Measurements from ENCODE around the gene BMP6. TPM values are rescaled to one million over a fixed set of nuclear protein-coding genes. Genes with fewer than 3 reads are reported as not detected.

Gene BMP6
- total and polyA plus RNA-seq, 2 donors, result 0.19 to 0.82 TPM

DNA sequence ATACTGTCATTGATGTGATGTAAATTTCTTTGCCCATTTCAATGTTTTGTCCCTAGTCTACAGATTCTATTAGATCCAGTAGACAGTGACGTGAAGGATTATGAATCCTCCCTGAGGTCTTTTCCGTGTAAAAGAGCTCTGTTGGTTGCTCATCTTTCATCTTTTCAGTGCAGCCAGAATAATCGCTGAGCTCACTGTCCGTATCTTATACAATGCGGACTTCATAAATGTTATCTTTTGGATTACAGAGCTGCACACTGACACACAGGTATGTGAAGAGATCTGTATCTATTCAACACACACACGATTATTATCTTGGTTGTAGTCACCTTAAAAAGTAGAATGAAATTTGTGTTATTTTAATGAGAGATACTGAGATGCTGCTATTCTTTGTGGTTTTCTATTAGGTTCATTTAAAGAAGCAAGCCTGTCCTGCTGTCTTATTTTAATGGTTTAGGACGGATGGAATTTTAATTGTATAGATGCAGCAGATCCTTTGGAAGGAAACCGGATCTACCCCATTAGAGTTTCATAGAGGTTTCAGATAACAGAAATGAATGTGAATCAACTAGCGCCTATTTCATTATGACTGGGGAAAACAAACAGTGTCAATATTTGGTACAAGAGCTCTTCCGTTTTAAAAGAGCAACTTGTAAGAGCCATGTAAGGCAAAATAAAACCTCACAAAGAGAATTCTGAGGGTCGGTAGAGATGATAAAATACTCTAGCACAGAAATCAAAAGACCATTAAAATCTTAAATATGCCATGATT, 79.4 kb downstream of the BMP6 start:
- Histone ChIP-seq H3K9me3 (ENCODE audit: control insufficient read depth in 2 of 2, insufficient read depth in 1 of 2, low read length in 1 of 2) (no peaks in the 10 kb centered on the region), H3K4me1 (ENCODE audit: control insufficient read depth in 2 of 2, insufficient read depth in 2 of 2, low read length in 2 of 2) (no peaks in the 10 kb centered on the region), H3K4me3 (ENCODE audit: low read length in 2 of 2) (no peak overlapping the region), H3K27me3 (ENCODE audit: control insufficient read depth in 2 of 2, insufficient read depth in 1 of 2, low read length in 1 of 2) (no peaks in the 10 kb centered on the region), H3K36me3 (ENCODE audit: control insufficient read depth in 2 of 2, insufficient read depth in 2 of 2, low read length in 1 of 2) (no peaks in the 10 kb centered on the region), H3K27ac (ENCODE audit: low read depth in 1 of 2, low read length in 1 of 2) (no peak overlapping the region)
- 93% methylated on average over 11 of the region's 11 CpGs for WGBS
- no peak for DNase-seq (ENCODE audit: low read depth in 6 of 9, low spot score in 9 of 9)

DNA sequence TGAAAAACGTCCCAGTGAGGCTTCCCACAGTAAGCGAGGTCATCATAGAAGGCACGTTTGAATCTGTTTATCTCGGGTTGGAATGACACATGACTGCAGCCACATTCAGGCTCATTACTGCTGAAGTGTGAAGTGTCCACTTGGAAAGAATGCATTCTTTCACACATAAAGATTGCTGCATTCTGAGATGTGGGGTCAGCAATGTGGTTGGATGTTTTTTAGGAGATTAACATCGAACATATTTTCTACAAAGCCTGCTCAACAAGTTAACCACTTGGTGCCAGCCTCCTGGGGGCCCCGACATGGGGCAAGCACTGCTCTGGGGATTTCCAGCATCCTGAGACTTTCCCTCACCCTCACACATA, 79.9 kb downstream of the BMP6 start:
- no peak for DNase-seq (ENCODE audit: low read depth in 6 of 9, low spot score in 9 of 9)
- Histone ChIP-seq H3K27ac (ENCODE audit: low read depth in 1 of 2, low read length in 1 of 2) (no peak overlapping the region), H3K27me3 (ENCODE audit: control insufficient read depth in 2 of 2, insufficient read depth in 1 of 2, low read length in 1 of 2) (no peaks in the 10 kb centered on the region), H3K4me1 (ENCODE audit: control insufficient read depth in 2 of 2, insufficient read depth in 2 of 2, low read length in 2 of 2) (no peaks in the 10 kb centered on the region), H3K9me3 (ENCODE audit: control insufficient read depth in 2 of 2, insufficient read depth in 1 of 2, low read length in 1 of 2) (no peaks in the 10 kb centered on the region), H3K4me3 (ENCODE audit: low read length in 2 of 2) (no peak overlapping the region), H3K36me3 (ENCODE audit: control insufficient read depth in 2 of 2, insufficient read depth in 2 of 2, low read length in 1 of 2) (no peaks in the 10 kb centered on the region)
- WGBS, result 66% methylated on average over 6 of the region's 6 CpGs

DNA sequence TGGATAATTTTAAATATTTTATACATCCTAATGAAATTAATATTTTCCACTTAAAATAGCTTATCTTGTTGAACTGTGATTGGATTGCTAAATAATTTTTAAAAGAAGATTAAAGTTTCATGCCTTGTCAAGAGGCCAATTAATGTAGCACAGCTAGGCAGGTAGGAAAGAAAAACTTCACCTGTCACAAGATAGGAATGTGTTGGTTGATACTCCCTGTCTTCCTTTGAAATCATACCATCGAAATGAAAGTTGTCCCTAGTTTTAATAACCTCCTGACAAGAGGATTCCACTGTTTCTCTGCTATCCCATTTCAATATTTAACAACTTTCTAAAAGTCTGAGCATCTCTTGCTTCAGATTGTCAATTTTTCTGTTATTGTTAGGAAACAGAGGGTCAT, 80.8 kb downstream of the BMP6 start:
- no peaks in the 10 kb centered on the region for H3K9me3 ChIP-seq (ENCODE audit: control insufficient read depth in 2 of 2, insufficient read depth in 1 of 2, low read length in 1 of 2)
- H3K27ac ChIP-seq (ENCODE audit: low read depth in 1 of 2, low read length in 1 of 2), result no peak overlapping the region
- no peak for DNase-seq (ENCODE audit: low read depth in 6 of 9, low spot score in 9 of 9)
- H3K27me3 ChIP-seq (ENCODE audit: control insufficient read depth in 2 of 2, insufficient read depth in 1 of 2, low read length in 1 of 2), result no peaks in the 10 kb centered on the region
- H3K36me3 ChIP-seq (ENCODE audit: control insufficient read depth in 2 of 2, insufficient read depth in 2 of 2, low read length in 1 of 2), result no peaks in the 10 kb centered on the region
- WGBS, result 96% methylated on average over 1 of the region's 1 CpG
- no peaks in the 10 kb centered on the region for H3K4me1 ChIP-seq (ENCODE audit: control insufficient read depth in 2 of 2, insufficient read depth in 2 of 2, low read length in 2 of 2)
- H3K4me3 ChIP-seq (ENCODE audit: low read length in 2 of 2), result no peak overlapping the region

DNA sequence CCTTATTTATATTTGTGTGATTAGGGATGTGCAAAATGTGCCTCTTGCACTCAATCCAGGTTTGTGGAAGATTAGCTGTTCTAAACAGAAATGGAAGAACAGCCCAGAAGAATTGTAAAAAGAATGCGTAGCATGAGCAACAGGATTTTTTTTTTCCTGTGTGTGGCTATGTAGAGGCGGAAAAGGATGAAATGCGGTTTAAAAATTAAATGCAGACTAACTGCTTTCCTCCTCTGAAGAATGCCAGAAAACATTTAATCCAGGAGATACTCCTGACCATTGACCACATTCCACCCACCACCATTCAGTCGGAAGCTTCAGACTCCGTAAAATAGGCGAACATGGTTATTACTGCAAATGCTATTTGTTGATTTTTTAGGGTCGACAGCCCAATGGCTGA, 83.4 kb downstream of the BMP6 start:
- no peak for DNase-seq (ENCODE audit: low read depth in 6 of 9, low spot score in 9 of 9)
- no peak overlapping the region for H3K27ac ChIP-seq (ENCODE audit: low read depth in 1 of 2, low read length in 1 of 2)
- no peaks in the 10 kb centered on the region for H3K4me1 ChIP-seq (ENCODE audit: control insufficient read depth in 2 of 2, insufficient read depth in 2 of 2, low read length in 2 of 2)
- no peaks in the 10 kb centered on the region for H3K36me3 ChIP-seq (ENCODE audit: control insufficient read depth in 2 of 2, insufficient read depth in 2 of 2, low read length in 1 of 2)
- H3K27me3 ChIP-seq (ENCODE audit: control insufficient read depth in 2 of 2, insufficient read depth in 1 of 2, low read length in 1 of 2), result no peaks in the 10 kb centered on the region
- no peaks in the 10 kb centered on the region for H3K9me3 ChIP-seq (ENCODE audit: control insufficient read depth in 2 of 2, insufficient read depth in 1 of 2, low read length in 1 of 2)
- H3K4me3 ChIP-seq (ENCODE audit: low read length in 2 of 2), result no peak overlapping the region
- 96% methylated on average over 7 of the region's 7 CpGs for WGBS

DNA sequence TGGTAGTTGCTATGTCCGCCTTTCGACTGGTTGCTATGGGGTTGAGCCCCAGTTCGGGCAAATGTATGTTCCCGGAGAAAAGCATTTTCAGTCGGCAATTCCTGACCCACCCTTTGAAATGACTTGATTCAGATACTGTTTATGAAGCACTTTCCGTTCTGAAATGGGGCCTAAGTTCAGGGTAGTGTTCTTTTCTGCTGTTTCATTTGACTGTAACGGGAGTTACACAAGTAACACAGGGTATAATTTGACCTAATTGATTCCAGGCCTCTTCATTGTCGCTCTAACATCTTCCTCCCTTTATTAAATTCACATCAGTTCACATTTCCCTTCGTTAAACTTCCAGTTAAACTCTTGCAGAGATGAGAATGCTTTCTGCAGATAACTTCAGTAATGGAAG, 85.5 kb downstream of the BMP6 start:
- Histone ChIP-seq H3K4me1 (ENCODE audit: control insufficient read depth in 2 of 2, insufficient read depth in 2 of 2, low read length in 2 of 2) (no peaks in the 10 kb centered on the region), H3K9me3 (ENCODE audit: control insufficient read depth in 2 of 2, insufficient read depth in 1 of 2, low read length in 1 of 2) (no peaks in the 10 kb centered on the region), H3K27ac (ENCODE audit: low read depth in 1 of 2, low read length in 1 of 2) (no peak overlapping the region), H3K4me3 (ENCODE audit: low read length in 2 of 2) (no peak overlapping the region), H3K36me3 (ENCODE audit: control insufficient read depth in 2 of 2, insufficient read depth in 2 of 2, low read length in 1 of 2) (no peaks in the 10 kb centered on the region), H3K27me3 (ENCODE audit: control insufficient read depth in 2 of 2, insufficient read depth in 1 of 2, low read length in 1 of 2) (no peaks in the 10 kb centered on the region)
- no peak for DNase-seq (ENCODE audit: low read depth in 6 of 9, low spot score in 9 of 9)
- WGBS, result 85% methylated on average over 9 of the region's 9 CpGs

DNA sequence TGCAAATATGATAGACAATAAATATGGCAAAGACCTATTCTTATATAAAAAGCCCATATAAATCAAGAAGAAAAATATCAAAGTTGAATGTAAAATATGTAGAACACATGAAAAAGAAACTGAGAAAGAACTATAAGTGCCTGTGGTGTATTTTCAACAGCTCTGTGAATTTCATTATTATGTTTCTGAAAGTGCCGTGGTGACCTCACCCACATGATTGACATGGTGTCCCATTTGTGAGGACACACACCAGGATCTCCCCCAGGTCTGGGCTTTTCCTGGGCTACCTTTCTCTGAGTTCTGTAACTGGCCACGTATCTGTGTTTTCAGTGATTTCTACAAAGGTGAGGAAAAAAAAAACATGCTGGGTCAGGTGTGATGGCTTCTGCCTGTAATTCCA, 86.7 kb downstream of the BMP6 start:
- H3K4me1 ChIP-seq (ENCODE audit: control insufficient read depth in 2 of 2, insufficient read depth in 2 of 2, low read length in 2 of 2), result no peaks in the 10 kb centered on the region
- no peak overlapping the region for H3K4me3 ChIP-seq (ENCODE audit: low read length in 2 of 2)
- no peaks in the 10 kb centered on the region for H3K9me3 ChIP-seq (ENCODE audit: control insufficient read depth in 2 of 2, insufficient read depth in 1 of 2, low read length in 1 of 2)
- H3K27me3 ChIP-seq (ENCODE audit: control insufficient read depth in 2 of 2, insufficient read depth in 1 of 2, low read length in 1 of 2), result no peaks in the 10 kb centered on the region
- H3K27ac ChIP-seq (ENCODE audit: low read depth in 1 of 2, low read length in 1 of 2), result no peak overlapping the region
- no peaks in the 10 kb centered on the region for H3K36me3 ChIP-seq (ENCODE audit: control insufficient read depth in 2 of 2, insufficient read depth in 2 of 2, low read length in 1 of 2)
- 72% methylated on average over 2 of the region's 2 CpGs for WGBS
- no peak for DNase-seq (ENCODE audit: low read depth in 6 of 9, low spot score in 9 of 9)

DNA sequence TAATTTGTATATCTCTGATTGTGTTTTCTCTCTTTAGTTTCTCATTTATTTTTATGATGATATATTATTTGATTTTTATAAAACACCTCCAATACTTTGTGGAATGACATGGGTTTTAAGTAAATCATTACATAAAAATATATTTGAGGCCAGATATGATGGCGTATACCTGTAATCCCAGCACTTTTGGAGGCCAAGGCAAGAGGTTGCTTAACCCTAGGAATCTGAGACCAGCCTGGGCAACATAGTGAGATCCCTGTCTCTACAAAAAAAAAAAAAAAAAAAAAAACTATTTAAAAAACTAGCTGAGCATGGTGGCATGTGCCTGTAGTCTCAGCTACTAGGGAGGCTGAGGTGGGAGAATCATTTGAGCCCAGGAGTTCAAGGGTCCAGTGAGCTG, 87.3 kb downstream of the BMP6 start:
- no peak overlapping the region for H3K27ac ChIP-seq (ENCODE audit: low read depth in 1 of 2, low read length in 1 of 2)
- H3K27me3 ChIP-seq (ENCODE audit: control insufficient read depth in 2 of 2, insufficient read depth in 1 of 2, low read length in 1 of 2), result no peaks in the 10 kb centered on the region
- H3K4me3 ChIP-seq (ENCODE audit: low read length in 2 of 2), result no peak overlapping the region
- WGBS, result 95% methylated on average over 1 of the region's 1 CpG
- no peaks in the 10 kb centered on the region for H3K4me1 ChIP-seq (ENCODE audit: control insufficient read depth in 2 of 2, insufficient read depth in 2 of 2, low read length in 2 of 2)
- H3K9me3 ChIP-seq (ENCODE audit: control insufficient read depth in 2 of 2, insufficient read depth in 1 of 2, low read length in 1 of 2), result no peaks in the 10 kb centered on the region
- DNase-seq (ENCODE audit: low read depth in 6 of 9, low spot score in 9 of 9), result no peak
- no peaks in the 10 kb centered on the region for H3K36me3 ChIP-seq (ENCODE audit: control insufficient read depth in 2 of 2, insufficient read depth in 2 of 2, low read length in 1 of 2)

DNA sequence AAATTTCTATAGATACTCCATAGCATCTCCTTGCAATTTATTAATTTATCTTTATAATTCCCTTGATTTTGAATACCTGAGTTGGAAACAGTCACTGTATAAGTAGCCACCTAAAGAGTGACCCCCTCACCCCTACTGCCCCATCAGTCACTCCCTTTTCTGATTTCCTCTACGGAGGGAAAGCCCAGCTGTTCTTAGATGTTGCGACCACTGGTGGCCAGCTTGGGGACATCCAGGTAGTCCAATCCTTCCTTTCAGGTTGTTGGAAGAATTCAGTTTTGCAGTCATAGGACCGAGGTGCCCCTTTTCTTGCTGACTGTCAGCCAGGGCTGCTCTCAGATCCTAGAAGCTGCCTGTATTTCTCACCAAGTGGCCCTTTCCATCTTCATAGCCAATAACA, 87.8 kb downstream of the BMP6 start:
- DNase-seq (ENCODE audit: low read depth in 6 of 9, low spot score in 9 of 9), result no peak
- 96% methylated on average over 3 of the region's 3 CpGs for WGBS
- H3K36me3 ChIP-seq (ENCODE audit: control insufficient read depth in 2 of 2, insufficient read depth in 2 of 2, low read length in 1 of 2), result no peaks in the 10 kb centered on the region

DNA sequence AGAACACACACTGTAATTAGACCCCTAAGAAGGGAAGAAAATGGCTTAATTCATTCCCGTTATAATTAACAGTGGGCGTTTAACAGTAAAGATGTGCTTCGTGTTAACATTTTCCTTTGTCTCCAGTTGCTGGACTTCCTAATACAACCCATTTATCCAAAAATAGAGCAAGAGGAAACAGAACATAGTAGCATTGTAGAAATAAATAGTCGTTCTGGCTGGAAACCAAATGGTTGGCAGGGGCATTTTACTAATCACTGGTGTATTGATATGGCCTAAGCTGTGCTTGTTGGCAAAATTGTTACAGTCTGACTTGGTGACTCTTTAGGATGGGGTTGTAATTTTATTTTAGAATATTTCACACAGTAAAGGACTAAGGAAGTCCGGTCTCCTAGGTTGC, 89.8 kb downstream of the BMP6 start:
- H3K4me1 ChIP-seq (ENCODE audit: control insufficient read depth in 2 of 2, insufficient read depth in 2 of 2, low read length in 2 of 2), result no peaks in the 10 kb centered on the region
- H3K27ac ChIP-seq (ENCODE audit: low read depth in 1 of 2, low read length in 1 of 2), result no peak overlapping the region
- no peak for DNase-seq (ENCODE audit: low read depth in 6 of 9, low spot score in 9 of 9)
- 70% methylated on average over 5 of the region's 5 CpGs for WGBS
- no peak overlapping the region for H3K4me3 ChIP-seq (ENCODE audit: low read length in 2 of 2)
- H3K9me3 ChIP-seq (ENCODE audit: control insufficient read depth in 2 of 2, insufficient read depth in 1 of 2, low read length in 1 of 2), result no peaks in the 10 kb centered on the region
- no peaks in the 10 kb centered on the region for H3K36me3 ChIP-seq (ENCODE audit: control insufficient read depth in 2 of 2, insufficient read depth in 2 of 2, low read length in 1 of 2)
- no peaks in the 10 kb centered on the region for H3K27me3 ChIP-seq (ENCODE audit: control insufficient read depth in 2 of 2, insufficient read depth in 1 of 2, low read length in 1 of 2)

More for the DNA sequence above, 87.8 kb downstream of the BMP6 start:
- Histone ChIP-seq H3K9me3 (ENCODE audit: control insufficient read depth in 2 of 2, insufficient read depth in 1 of 2, low read length in 1 of 2) (no peaks in the 10 kb centered on the region), H3K27ac (ENCODE audit: low read depth in 1 of 2, low read length in 1 of 2) (no peak overlapping the region), H3K4me3 (ENCODE audit: low read length in 2 of 2) (no peak overlapping the region), H3K4me1 (ENCODE audit: control insufficient read depth in 2 of 2, insufficient read depth in 2 of 2, low read length in 2 of 2) (no peaks in the 10 kb centered on the region), H3K27me3 (ENCODE audit: control insufficient read depth in 2 of 2, insufficient read depth in 1 of 2, low read length in 1 of 2) (no peaks in the 10 kb centered on the region)
